Activated T-helper 1 cell treated with Interleukin-2 at 50 U/mL for 16 hours (primary cell): ENCODE data around the gene SHB.
"Not testable (repeated sequence)": the region's sequence is repeated elsewhere in the genome, so short reads cannot be mapped to it uniquely, and the experiment has no call there.

Experiments
- DNase-seq: peaks from one replicate; pipeline ENCODE4 v3.0.0-alpha.2; 2020; ENCODE audit warnings: low read depth

The SHB gene

DNA sequence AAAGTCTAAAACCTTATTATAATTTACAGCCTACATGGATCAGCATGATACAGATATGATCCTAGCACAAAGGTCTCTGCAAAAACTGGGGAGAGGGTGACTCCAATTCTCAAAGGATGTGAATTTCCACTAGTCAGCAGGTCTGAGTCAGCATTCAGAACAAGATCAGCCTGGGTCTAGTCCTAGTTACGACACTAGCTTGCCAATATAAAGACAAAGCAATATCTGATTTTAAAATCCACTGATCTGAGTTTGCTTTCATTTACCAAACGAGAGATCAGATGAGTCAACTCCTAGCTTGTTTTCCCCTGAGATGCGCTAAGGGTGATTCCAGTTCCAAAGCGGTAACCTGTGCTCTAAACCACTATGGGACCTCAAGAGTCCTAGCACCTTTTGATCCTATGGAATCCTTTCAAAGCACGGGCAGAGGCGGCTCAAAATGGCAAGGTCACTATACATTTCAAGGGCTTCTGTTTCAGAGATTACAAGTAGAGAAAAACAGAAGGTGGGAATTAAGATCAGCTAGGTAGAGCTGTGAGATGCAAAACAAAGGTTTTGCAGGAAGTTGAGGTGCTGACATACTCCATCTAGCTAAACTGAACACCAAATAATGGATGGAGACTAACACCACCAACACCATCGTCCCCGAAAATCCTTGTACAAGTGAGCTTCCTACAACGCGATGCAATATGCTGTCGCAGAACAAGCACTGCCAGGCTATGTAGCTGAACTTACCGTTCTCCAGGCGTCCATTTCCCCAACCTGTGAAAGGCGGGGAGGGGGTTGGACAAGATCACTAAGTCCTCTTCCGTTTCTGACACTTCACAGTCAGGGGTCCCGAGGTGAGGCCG lies 166.0 kb downstream of the SHB start:
- DNase-seq, result no peak

- DNase-seq, result no peak
These were observed 166.9 kb downstream of the SHB start for GRCh38 chr9:37902131-37902530.

DNA sequence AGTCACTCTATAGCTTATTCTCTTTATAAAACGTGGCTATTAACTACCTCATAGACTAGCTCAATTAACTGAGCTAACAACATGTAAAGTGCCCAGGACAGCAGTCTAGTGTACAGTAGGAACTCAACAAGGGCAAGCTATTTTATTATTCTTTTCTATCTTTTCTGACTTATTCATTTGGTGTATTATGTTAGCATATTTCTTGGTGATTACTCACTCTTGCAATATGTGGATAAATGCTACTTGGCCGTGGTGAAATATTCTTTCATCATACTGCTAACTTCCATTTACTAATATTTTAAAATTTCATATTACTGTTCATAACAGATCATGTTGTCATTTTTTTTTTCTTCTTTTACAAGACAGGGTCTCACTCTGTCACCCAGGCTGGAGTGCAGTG lies 170.0 kb downstream of the SHB start:
- no peak for DNase-seq

- no peak for DNase-seq
These were observed 171.4 kb downstream of the SHB start for GRCh38 chr9:37897665-37898064.

GRCh38 chr9:37892063-37892462 lies 177.0 kb downstream of the SHB start:
- no peak for DNase-seq

DNA sequence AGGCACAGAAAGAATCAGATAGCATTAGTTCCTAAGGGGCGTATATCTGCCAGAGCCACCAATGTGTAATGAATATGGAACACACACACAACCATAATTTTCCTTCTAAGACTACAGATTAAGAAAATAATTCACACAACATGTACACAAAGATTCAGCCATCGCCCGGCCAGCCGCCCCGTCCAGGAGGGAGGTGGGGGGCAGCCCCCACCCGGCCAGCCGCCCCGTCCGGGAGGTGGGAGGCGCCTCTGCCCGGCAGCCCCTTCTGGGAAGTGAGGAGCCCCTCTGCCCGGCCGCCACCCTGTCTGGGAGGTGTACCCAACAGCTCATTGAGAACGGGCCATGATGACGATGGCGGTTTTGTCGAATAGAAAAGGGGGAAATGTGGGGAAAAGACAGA lies 178.0 kb downstream of the SHB start:
- not testable (repeated sequence) for DNase-seq

GRCh38 chr9:37889536-37889935 lies 179.5 kb downstream of the SHB start:
- no peak for DNase-seq

- DNase-seq, result not testable (repeated sequence)
These were observed 180.9 kb downstream of the SHB start for GRCh38 chr9:37887977-37888583.

GRCh38 chr9:37880916-37881479 lies 188.0 kb downstream of the SHB start:
- no peak for DNase-seq

- no peak for DNase-seq
These were observed 192.7 kb downstream of the SHB start for GRCh38 chr9:37876376-37876775.

- no peak for DNase-seq
These were observed 195.1 kb downstream of the SHB start for GRCh38 chr9:37873955-37874354.

DNA sequence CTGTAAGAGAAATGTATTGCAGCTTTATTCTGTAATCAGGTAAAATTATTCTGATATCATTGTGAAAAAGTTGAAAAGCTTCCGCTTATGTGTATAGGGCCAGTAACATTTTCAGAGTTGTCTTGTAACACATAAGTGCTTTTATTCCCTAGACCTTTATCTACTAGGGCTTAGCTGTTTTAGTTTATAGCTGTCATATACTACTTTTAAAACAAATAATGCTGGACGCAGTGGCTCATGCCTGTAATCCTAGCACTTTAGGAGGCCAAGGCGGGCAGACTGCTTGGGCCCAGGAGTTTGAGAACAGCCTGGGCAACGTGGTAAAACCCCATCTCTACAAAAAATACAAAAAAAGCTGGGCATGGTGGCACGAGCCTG lies 198.2 kb downstream of the SHB start:
- DNase-seq, result no peak

GRCh38 chr9:37870081-37870798 lies 198.8 kb downstream of the SHB start:
- DNase-seq, result no peak
